ENCODE data around the gene EBF3.

The EBF3 gene

DNA sequence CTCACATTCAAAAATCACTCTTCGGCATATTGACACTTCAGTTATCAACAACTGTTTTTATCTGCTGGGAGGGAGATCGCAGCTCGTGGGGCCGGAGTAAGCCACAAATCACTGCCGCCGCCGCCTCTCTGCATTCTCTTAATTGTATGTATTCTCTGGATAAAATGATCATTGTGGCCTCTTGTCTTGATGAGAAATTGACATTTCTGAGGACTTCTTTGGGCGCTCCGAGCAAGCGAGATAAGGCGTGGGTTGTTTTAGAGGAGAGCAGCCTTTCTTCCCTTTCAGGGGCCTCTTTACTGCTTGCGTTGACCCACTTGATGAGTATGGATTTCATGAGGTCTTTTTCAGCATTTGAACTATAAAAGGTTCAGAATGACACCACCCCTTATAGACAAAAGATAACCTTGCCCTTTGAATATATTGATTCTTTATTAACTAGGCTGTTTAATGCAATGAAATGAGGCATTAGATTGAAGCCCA, 130.6 kb downstream of the EBF3 start:
- DNase-seq (ENCODE audit: low read depth) = no peak
- no peak overlapping the region for H3K4me3 ChIP-seq (ENCODE audit: low read depth, low read length)

DNA sequence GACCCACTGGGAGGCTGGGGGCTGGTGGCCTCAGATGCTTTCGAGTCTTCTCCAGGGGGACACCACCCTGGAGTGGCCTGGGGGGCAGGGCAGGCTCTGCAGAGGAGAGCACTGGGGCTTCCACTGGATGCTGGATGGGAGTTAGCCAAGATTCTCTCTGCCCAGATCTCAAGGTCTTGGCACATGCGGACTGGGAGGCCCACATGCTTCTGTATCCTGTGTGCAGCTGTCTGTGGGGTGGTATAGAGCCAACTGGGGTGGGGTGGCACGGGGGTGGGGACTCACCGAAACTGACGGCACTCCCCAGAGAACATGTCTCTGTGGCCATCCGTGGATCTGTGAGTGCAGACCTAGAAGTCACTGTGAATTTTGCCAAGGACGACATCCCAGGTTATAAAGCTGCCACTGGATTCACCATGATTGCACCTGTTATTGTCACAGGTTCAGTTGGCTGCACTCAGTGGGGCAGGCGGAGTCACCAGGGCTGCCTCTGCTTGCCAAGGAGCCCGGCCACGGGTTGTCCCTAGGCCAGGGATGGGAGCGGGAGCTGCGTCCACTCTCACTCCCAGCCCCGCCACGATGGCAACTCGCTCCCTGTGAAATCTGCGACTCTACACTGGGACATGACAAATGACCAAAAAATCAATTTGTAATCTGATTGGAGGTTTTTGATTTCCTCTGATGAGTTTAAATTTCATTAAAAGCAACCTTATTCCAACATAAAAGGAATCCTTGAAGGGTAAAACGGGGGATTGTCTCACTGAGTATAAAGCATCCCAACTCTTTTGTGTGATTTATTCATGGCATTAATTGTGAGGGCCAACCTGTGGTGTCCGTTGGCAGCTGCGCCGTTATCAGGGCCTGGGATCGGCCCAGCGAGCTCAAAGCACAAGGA, 131.3 kb downstream of the EBF3 start:
- no peak overlapping the region for H3K4me3 ChIP-seq (ENCODE audit: low read depth, low read length)
- DNase-seq (ENCODE audit: low read depth) = no peak

DNA sequence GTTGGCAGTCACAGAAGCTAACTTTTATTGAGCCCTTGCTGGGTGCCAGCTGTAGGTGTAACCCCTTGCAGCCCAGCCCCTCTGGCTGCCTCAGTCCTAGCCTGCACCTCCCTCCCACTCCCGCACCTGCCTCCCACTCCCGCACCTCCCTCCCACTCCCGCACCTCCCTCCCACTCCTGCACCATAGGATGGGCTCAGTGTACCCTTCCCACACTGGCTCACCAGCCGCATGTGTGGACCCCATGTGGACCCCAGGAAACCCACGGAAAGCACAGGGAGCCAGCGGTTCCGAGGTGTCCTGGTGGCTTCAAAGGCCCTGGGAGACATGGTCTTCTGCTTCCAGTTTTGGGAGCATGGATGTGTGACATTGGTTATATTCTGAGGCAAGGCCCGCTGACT, 132.9 kb downstream of the EBF3 start:
- no peak overlapping the region for H3K4me3 ChIP-seq (ENCODE audit: low read depth, low read length)
- no peak for DNase-seq (ENCODE audit: low read depth)

DNA sequence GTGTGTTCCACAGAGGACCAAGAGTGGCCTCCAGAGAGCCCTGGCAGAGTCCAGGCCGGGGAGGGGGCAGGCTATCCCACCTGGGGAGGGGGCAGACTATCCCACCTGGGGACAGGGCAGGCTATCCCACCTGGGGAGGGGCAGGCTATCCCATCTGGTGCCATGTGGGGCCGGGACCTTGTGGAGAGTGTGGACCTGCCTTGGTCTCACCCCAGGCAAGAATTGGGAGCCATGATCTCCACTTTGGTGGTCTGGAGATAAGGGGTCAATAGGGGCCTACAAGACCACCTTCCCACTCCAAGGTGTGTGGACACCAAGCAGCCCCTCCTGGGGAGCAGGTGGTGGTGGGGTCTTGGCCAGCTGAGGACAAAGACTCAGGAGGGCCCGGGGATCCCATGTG, 138.2 kb downstream of the EBF3 start:
- DNase-seq (ENCODE audit: low read depth) = no peak
- no peak overlapping the region for H3K4me3 ChIP-seq (ENCODE audit: low read depth, low read length)

DNA sequence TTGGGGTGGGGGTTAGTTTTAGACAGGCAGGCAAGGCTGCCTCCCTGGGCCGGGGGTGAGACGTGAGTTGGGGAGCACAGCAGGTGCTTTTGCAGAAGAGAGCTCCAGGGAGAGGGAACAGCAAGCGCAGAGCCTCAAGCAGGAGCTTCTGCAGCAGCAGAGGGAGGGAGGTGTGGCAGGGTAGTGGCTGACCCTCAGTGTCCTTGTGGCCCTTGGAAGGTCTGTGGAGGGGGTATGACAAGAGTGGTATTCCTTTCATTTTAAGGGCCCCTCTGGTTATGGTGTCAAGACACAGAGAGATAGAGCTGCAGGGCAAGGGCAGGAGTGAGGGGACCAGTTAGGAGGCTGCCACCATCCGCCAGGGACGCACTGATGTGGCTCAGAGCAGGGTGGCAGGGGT, 138.9 kb downstream of the EBF3 start:
- H3K4me3 ChIP-seq (ENCODE audit: low read depth, low read length) = no peak overlapping the region
- DNase-seq (ENCODE audit: low read depth) = no peak

DNA sequence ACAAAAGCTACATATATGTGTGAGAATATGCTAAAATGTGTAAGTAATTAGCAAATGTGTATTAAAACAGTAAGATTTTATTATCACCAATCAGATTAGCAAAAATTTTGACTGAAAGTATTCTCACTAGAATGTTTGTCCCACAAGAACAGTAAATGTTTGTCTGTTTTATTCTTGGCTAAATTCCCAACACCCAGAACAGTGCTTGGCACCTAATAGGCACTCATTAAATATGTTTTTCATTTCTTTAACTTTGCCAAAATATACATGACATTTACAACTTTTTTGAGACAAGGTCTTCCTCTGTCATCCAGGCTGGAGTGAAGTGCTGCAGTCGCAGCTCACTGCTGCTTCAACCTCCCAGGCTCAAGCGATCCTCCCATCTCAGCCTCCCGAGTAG, 143.6 kb downstream of the EBF3 start:
- no peak for DNase-seq (ENCODE audit: low read depth)
- no peak overlapping the region for H3K4me3 ChIP-seq (ENCODE audit: low read depth, low read length)

DNA sequence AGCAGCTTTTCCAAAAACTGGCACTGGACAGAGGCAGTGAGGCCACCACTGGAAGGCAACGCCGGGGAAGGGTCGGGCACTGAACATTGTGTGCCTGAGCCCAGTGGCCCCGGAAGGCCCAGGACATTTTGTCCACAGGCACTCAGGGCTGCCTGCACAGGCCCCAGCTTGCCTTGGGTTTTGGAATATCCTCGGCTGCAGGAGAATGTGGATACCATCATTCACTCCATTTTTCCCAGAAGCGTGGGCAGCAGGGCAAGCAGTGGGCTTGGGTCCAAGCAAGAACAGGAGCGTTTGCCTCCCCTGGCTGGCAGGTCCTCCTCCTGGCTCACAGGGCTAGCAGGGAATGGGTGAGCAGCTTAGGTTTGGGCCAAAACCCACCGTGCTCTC, 147.4 kb downstream of the EBF3 start:
- no peak overlapping the region for H3K4me3 ChIP-seq (ENCODE audit: low read depth, low read length)
- no peak for DNase-seq (ENCODE audit: low read depth)

DNA sequence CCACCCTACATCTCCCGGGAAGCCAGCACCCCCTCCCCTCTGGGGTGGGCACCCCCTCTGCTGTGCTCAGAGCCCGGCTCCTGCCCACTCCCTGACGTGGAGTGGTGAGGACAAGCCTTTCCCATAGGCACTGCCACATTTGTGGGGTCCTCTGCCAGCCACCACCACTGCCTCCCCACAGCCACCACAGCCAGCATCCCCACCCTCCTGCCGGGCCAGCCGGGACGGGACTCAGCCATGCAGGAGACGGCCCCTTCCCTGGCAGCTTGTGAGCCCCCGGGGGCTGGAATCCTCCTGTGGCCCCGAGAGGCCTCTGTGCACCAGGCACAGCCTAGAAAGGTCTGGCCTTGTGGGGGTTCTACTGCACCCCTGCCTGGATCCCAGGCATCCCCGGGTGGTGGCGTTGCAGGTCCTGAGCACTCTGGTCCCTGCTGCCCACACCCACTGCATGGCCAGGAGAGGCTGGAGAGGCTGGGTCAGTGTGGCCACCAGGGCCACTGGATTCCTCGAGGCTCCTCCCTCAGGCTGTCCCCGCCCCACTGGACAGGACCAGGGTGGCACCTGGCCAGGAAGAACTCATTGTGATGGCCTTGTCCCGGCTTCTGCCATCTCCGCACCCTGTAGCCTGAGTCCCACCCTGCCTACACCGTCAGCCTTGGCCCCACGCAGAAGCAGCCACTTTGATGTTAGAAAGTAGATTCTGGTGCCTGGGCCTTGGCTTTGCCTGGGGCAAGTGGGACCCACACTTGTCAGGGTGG, 148.0 kb downstream of the EBF3 start:
- H3K4me3 ChIP-seq (ENCODE audit: low read depth, low read length) = no peak overlapping the region
- no peak for DNase-seq (ENCODE audit: low read depth)

DNA sequence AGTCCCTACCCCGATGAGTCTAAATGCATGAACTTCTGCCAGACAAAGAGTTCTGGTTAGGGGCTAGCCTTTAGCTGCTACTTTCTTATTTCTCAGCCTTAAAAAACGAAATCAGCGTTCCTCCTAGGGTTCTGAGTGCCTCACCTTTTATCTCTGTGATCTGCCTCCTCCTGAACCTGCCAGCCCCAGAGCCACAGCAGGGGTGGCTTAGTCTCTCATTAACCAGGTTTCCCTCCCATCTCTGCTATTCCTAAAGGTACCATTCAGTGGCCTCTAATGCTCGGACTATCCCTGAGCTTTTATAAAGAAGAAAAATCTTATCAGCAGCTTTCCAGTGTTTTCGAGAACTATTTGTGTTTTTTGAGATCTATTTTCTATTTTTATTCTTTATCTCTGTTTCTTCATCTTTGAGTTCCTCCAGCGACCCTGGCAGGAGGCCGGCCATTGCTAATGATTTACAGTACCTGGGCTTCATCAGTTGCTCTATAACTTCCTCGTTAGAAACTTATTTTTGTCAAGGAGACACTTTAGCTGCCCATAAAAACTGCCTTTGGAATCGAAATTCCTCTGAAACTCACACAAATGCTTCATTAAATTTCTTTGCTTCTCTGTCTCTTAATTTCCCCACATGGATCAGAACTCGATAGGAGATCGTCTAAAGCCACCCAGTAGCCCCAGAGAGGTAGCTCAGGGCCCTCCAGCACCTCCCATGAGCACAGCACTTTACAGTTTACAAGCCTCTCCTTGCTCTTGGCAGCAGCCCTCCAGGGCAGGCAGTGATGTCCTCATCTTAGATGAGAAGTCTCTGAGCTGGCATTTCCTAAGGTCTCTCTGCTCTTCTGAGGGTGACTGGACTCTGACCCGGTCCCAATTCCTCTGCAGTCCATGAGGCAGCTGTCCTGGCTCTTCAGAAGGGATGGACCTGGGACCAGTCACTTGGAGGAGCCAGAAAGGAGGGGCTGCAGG, 149.1 kb downstream of the EBF3 start:
- H3K4me3 ChIP-seq (ENCODE audit: low read depth, low read length) = no peak overlapping the region
- DNase-seq (ENCODE audit: low read depth) = no peak

DNA sequence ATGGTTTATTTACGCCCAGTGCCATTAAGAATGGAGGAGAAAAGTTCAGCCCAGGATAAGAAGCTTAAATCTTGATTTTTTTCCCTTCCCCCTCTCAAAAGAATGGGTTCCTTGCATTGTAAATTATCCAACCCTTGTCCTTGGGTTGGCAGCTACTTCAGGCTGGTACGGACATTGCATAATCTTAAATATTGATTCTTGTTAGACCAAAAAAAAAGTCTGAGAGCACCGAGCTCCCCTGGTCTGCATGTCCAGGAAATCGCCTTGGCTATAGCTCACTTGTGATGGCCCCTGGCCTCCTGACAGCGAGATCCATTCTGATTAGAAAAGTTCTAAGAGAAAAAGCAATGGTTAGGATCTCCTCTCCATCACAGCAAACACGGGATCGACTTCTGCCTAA, 151.7 kb downstream of the EBF3 start:
- H3K4me3 ChIP-seq (ENCODE audit: low read depth, low read length) = no peak overlapping the region
- no peak for DNase-seq (ENCODE audit: low read depth)

DNA sequence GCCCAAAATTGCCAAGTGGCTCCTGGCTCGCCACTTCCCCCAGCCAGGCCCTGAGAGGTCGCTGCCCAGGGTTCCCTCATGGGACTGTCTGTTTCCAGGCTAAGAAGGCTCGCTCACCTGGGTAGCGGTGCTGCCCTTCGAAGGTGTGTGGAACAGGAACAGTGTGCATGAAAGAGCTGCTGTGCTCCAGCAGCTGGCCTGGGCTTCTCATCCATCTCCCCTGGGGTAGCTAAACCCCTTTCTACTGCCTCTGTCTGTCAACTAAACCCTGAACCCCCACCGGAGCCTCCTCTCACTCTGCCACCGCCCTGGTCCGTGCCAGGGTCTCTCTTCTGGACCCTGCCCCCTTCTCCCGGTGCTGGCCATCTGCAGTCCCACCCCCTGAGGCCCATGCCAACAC, 152.9 kb downstream of the EBF3 start:
- no peak for DNase-seq (ENCODE audit: low read depth)
- H3K4me3 ChIP-seq (ENCODE audit: low read depth, low read length) = no peak overlapping the region

DNA sequence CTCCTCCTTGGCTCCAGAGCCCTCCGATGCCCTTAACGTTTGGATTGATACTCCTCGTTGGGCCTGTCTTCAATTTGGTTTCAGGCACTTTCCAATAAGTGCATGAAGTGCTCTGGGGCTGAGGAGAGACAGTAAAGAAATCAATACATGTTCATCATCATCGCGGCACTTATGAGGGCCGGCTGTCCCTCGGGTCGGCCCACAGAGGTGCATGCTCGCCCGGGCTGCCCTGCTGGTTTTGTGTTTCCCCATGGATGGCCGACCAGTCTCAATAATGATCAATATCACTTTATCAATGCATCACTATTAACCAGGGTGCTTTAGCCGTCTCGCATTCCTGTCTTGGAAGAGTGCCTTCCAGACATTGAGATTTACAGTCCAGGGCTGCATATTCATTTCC, 154.2 kb downstream of the EBF3 start:
- DNase-seq (ENCODE audit: low read depth) = no peak
- no peak overlapping the region for H3K4me3 ChIP-seq (ENCODE audit: low read depth, low read length)

DNA sequence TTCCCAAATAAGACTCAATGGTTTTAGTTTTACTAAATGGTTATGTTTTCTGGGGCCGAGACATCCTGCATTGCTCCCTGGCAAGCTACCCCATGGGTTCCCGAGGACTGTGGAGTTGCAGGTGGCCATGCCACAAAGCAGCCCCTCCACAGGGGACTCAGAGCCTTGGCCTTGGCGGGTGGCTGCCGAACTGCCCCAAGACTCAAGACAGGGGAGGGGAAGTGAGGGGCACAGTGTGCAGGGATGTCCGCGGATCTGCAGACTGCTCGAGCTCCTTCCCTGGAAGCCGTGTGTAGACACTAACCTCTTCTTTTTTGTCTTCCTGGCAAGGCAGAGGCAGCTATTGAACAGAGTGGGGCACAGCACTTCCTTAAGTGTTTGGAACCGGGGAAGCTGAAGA, 154.6 kb downstream of the EBF3 start:
- H3K4me3 ChIP-seq (ENCODE audit: low read depth, low read length) = no peak overlapping the region
- DNase-seq (ENCODE audit: low read depth) = no peak

DNA sequence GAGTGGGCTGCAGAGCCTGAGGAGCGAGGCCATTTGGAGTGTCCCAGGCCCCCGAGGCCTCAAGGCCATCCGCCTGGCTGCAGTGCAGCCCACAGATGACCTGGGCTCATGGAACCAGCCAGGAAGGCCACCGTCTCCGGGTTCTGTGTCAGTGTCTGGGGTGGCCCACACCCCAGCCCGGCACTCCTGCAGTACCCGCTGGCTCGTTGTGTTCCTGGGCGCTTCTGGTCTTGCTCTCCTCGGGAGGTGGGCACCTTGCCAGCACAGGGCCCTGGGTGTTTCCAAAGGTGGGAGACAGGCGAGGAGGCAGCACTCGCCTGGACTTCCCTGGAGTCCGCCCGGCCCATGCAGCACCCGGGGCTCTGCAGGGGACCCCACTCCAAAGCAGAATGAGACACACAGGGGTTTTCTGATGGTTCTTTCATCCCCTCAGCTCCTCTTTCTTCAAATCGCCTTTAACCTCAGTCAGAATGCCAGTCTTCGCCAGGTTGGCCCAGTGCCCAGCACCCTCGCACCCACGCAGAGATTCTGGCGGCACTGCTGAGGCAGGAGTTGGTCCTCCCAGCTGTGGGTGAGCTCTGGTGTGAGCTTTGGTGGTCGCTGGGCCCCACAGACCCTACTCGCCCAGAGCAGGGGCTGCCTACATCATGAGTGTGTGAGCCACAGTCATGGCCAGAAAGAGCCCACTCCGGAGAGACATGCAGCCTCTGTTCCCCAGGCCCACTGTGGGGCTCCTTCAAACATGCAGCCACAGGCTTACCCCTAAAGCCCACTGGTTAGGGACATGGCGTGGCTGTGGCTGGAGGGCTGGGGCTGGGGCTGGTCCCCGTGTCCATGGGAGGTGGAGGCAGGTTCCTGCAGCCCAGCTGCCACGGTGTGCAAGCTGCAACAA, 155.7 kb downstream of the EBF3 start:
- no peak overlapping the region for H3K4me3 ChIP-seq (ENCODE audit: low read depth, low read length)
- DNase-seq (ENCODE audit: low read depth) = no peak

DNA sequence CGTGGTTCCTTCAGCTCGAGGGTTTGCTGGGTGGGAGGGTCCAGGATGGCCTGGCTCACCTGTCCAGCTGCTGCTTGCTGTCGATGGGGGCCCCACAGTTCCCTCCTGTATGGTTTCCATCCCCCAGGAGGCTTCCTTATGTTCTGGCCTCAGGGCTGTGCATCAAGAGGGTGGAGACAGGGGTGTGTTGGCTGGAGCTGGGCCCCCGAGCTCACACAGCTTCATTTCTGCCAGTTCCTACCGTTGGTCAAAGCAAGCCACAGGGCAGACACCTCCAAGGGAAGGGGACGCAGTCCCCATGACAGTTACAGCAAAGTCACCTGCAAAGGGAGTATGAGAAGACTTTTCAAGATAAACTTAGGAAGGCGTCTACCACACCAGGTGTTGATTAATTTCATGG, 156.9 kb downstream of the EBF3 start:
- no peak overlapping the region for H3K4me3 ChIP-seq (ENCODE audit: low read depth, low read length)
- DNase-seq (ENCODE audit: low read depth) = no peak

DNA sequence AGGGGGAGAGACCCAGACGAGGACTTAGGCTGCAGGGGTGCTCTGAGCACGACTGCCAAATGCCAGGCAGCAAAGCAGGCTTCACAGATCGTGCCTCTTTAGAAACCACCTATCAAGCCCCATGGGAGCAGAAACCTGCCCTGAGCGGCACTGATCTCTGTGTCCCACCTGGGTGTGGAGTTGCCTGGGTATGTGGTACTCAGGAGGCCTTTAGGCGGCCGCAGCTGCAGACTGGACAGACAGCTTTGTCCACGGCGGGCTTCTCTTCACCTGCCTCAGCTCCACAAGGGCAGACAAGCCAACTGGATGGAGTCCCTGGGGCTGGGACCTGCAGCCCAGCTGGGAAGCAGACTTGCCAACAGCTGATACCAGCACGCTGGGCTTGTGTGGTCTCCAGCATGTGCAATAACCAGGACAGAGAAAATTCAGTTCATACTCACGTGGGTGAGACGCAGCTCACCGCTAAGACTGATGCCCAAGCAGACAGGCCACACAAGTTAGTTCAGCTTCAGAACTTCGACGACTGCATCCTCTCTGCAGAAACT, 163.2 kb downstream of the EBF3 start:
- no peak for DNase-seq (ENCODE audit: low read depth)
- H3K4me3 ChIP-seq (ENCODE audit: low read depth, low read length) = no peak overlapping the region

DNA sequence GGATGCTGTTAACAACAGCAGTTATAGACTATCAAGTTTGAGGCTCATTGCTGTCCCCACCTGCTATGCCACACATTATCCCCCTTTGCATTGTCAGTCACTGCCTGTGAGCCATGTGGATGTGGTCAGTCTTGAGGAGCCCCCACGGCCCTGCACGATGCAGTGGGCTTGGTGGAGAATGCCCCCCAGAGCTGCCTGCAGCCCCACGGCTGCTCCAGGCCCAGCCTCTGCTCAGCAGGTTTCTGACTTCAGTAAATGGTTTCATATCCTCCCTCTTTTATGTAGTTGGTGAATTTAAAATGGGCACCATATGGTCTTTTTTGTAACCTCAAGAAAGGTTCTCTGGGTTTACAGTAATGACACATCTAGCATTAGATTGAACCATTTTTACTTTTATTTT, 164.1 kb downstream of the EBF3 start:
- DNase-seq (ENCODE audit: low read depth) = no peak
- H3K4me3 ChIP-seq (ENCODE audit: low read depth, low read length) = no peak overlapping the region

DNA sequence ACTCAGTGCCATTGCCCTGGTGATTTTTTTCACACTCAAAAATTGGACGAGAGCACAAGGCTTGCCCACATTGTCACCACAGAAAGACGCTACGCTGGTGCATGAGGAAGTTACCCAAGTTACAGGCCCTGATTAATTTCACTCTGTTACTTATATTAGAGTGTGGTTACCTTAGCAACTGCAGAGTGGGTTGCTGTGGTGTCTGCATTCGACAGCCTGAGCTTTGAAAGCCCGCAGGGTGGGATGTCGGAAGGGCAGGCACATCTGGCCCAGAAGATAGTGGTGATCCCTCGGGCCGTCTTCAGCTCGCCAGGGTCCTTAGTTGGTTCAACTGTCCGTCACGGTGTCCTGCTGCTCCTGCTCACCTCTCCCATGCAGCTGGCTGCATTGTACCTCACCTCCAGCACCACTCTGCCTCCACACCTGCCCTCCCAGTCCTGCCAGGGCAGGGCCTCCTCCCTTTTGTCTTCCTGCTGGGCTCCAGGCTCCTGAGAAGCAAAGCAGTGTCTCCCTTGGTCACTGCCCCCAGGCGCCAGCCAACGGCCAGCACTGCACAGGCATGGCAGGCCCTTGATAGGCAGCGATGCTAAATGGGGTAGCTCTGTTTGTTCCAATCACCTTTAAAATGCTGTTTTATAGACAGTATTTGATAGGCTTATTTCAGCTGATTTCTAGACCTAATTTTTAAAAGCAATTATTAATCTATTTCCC, 167.2 kb downstream of the EBF3 start:
- no peak overlapping the region for H3K4me3 ChIP-seq (ENCODE audit: low read depth, low read length)
- no peak for DNase-seq (ENCODE audit: low read depth)
